ENCODE data around the gene GRIP2.

The GRIP2 gene

GRCh38 chr3:14544282-14545250 is 4.4 kb upstream of the GRIP2 start:
- no peak overlapping the region for H3K4me3 ChIP-seq (ENCODE audit: low read length)
- DNase-seq (ENCODE audit: low read depth, low spot score), result no peak

- DNase-seq (ENCODE audit: low read depth, low spot score), result no peak
Measured at GRCh38 chr3:14543446-14543845, 3.3 kb upstream of the GRIP2 start.

GRCh38 chr3:14542656-14543055 is 2.5 kb upstream of the GRIP2 start:
- DNase-seq (ENCODE audit: low read depth, low spot score), result no peak
- H3K4me3 ChIP-seq (ENCODE audit: low read length), result no peak overlapping the region

More at GRCh38 chr3:14543446-14543845, 3.3 kb upstream of the GRIP2 start:
- no peak overlapping the region for H3K4me3 ChIP-seq (ENCODE audit: low read length)

GRCh38 chr3:14541646-14542045 is 1.5 kb upstream of the GRIP2 start:
- no peak for DNase-seq (ENCODE audit: low read depth, low spot score)

GRCh38 chr3:14540821-14541385 is 761 bp upstream of the GRIP2 start:
- H3K4me3 ChIP-seq (ENCODE audit: low read length), result no peak overlapping the region
- DNase-seq (ENCODE audit: low read depth, low spot score), result no peak

More at GRCh38 chr3:14541646-14542045, 1.5 kb upstream of the GRIP2 start:
- H3K4me3 ChIP-seq (ENCODE audit: low read length), result no peak overlapping the region

GRCh38 chr3:14539384-14539741 is 779 bp downstream of the GRIP2 start:
- no peak overlapping the region for H3K4me3 ChIP-seq (ENCODE audit: low read length)
- no peak for DNase-seq (ENCODE audit: low read depth, low spot score)

- no peak for DNase-seq (ENCODE audit: low read depth, low spot score)
- H3K4me3 ChIP-seq (ENCODE audit: low read length), result no peak overlapping the region
Measured at GRCh38 chr3:14538451-14539088, 1.6 kb downstream of the GRIP2 start.

GRCh38 chr3:14537590-14538450 is 2.3 kb downstream of the GRIP2 start:
- no peak overlapping the region for H3K4me3 ChIP-seq (ENCODE audit: low read length)
- DNase-seq (ENCODE audit: low read depth, low spot score), result peak; percentile 15

- no peak for DNase-seq (ENCODE audit: low read depth, low spot score)
- H3K4me3 ChIP-seq (ENCODE audit: low read length), result no peak overlapping the region
Measured at GRCh38 chr3:14536837-14537589, 3.1 kb downstream of the GRIP2 start.

GRCh38 chr3:14536055-14536815 is 3.9 kb downstream of the GRIP2 start:
- no peak for DNase-seq (ENCODE audit: low read depth, low spot score)

GRCh38 chr3:14535616-14536015 is 4.5 kb downstream of the GRIP2 start:
- no peak overlapping the region for H3K4me3 ChIP-seq (ENCODE audit: low read length)
- no peak for DNase-seq (ENCODE audit: low read depth, low spot score)

More at GRCh38 chr3:14536055-14536815, 3.9 kb downstream of the GRIP2 start:
- H3K4me3 ChIP-seq (ENCODE audit: low read length), result no peak overlapping the region

- H3K4me3 ChIP-seq (ENCODE audit: low read length), result no peak overlapping the region
- no peak for DNase-seq (ENCODE audit: low read depth, low spot score)
Measured at GRCh38 chr3:14534516-14535191, 5.5 kb downstream of the GRIP2 start.

GRCh38 chr3:14533457-14533958 is 6.6 kb downstream of the GRIP2 start:
- H3K4me3 ChIP-seq (ENCODE audit: low read length), result no peak overlapping the region
- no peak for DNase-seq (ENCODE audit: low read depth, low spot score)

GRCh38 chr3:14532691-14533456 is 7.3 kb downstream of the GRIP2 start:
- DNase-seq (ENCODE audit: low read depth, low spot score), result no peak
- H3K4me3 ChIP-seq (ENCODE audit: low read length), result no peak overlapping the region

GRCh38 chr3:14531856-14532395 is 8.2 kb downstream of the GRIP2 start:
- no peak for DNase-seq (ENCODE audit: low read depth, low spot score)
- no peak overlapping the region for H3K4me3 ChIP-seq (ENCODE audit: low read length)

- no peak for DNase-seq (ENCODE audit: low read depth, low spot score)
- H3K4me3 ChIP-seq (ENCODE audit: low read length), result no peak overlapping the region
Measured at GRCh38 chr3:14528081-14528480, 12.1 kb downstream of the GRIP2 start.
